ENCODE results near the gene PTPRT.

The PTPRT gene

GRCh38 chr20:42565235-42565995, 624.3 kb downstream of the PTPRT start:
- DNase-seq (ENCODE audit: low read depth, low spot score), result no peak

GRCh38 chr20:42559665-42560064, 630.0 kb downstream of the PTPRT start:
- DNase-seq (ENCODE audit: low read depth, low spot score), result no peak

- no peak for DNase-seq (ENCODE audit: low read depth, low spot score)
Observed at GRCh38 chr20:42556575-42556974, 633.1 kb downstream of the PTPRT start.

- DNase-seq (ENCODE audit: low read depth, low spot score), result no peak
Observed at GRCh38 chr20:42553374-42553773, 636.3 kb downstream of the PTPRT start.

- no peak for DNase-seq (ENCODE audit: low read depth, low spot score)
Observed at GRCh38 chr20:42549496-42549895, 640.2 kb downstream of the PTPRT start.

GRCh38 chr20:42544926-42545325, 644.8 kb downstream of the PTPRT start:
- no peak for DNase-seq (ENCODE audit: low read depth, low spot score)

- DNase-seq (ENCODE audit: low read depth, low spot score), result no peak
Observed at GRCh38 chr20:42532831-42533230, 656.9 kb downstream of the PTPRT start.

- no peak for DNase-seq (ENCODE audit: low read depth, low spot score)
Observed at GRCh38 chr20:42531508-42531961, 658.2 kb downstream of the PTPRT start.

- DNase-seq (ENCODE audit: low read depth, low spot score), result peak; percentile 3
Observed at GRCh38 chr20:42530855-42531448, 658.8 kb downstream of the PTPRT start.

- no peak for DNase-seq (ENCODE audit: low read depth, low spot score)
Observed at GRCh38 chr20:42530191-42530590, 659.5 kb downstream of the PTPRT start.

GRCh38 chr20:42524058-42524457, 665.6 kb downstream of the PTPRT start:
- no peak for DNase-seq (ENCODE audit: low read depth, low spot score)

- no peak for DNase-seq (ENCODE audit: low read depth, low spot score)
Observed at GRCh38 chr20:42516692-42517091, 673.0 kb downstream of the PTPRT start.

GRCh38 chr20:42510686-42511085, 679.0 kb downstream of the PTPRT start:
- no peak for DNase-seq (ENCODE audit: low read depth, low spot score)

- no peak for DNase-seq (ENCODE audit: low read depth, low spot score)
Observed at GRCh38 chr20:42507874-42508273, 681.8 kb downstream of the PTPRT start.

GRCh38 chr20:42506397-42506796, 683.3 kb downstream of the PTPRT start:
- no peak for DNase-seq (ENCODE audit: low read depth, low spot score)

- no peak for DNase-seq (ENCODE audit: low read depth, low spot score)
Observed at GRCh38 chr20:42502591-42502990, 687.1 kb downstream of the PTPRT start.

GRCh38 chr20:42496595-42496994, 693.1 kb downstream of the PTPRT start:
- DNase-seq (ENCODE audit: low read depth, low spot score), result no peak

GRCh38 chr20:42494290-42494689, 695.4 kb downstream of the PTPRT start:
- no peak for DNase-seq (ENCODE audit: low read depth, low spot score)

GRCh38 chr20:42493001-42493400, 696.7 kb downstream of the PTPRT start:
- no peak for DNase-seq (ENCODE audit: low read depth, low spot score)

- no peak for DNase-seq (ENCODE audit: low read depth, low spot score)
Observed at GRCh38 chr20:42492290-42492689, 697.4 kb downstream of the PTPRT start.

- no peak for DNase-seq (ENCODE audit: low read depth, low spot score)
Observed at GRCh38 chr20:42485556-42485955, 704.1 kb downstream of the PTPRT start.

- DNase-seq (ENCODE audit: low read depth, low spot score), result no peak
Observed at GRCh38 chr20:42484790-42485375, 704.8 kb downstream of the PTPRT start.

- DNase-seq (ENCODE audit: low read depth, low spot score), result no peak
Observed at GRCh38 chr20:42484335-42484734, 705.4 kb downstream of the PTPRT start.
